GM10248 (cell line): ENCODE measurements around the gene TMOD4.
A peak's percentile ranks its signal among the peaks of the same experiment; 100 is the strongest.

Source experiments
- CTCF ChIA-PET: fragments of 300-600 bp; sonication (Branson Sonifier 250); formaldehyde crosslinking; extraction: SDS; loops from one replicate; lab custom pipeline; 2021; ENCODE audit warnings: antibody characterized with exemption; lab: Yijun Ruan, JAX
- POLR2A ChIA-PET: fragments of 350-650 bp; sonication (Branson Sonifier 250); formaldehyde crosslinking; extraction: SDS; loops from one replicate; lab custom pipeline; 2020; ENCODE audit warnings: antibody characterized with exemption; lab: Yijun Ruan, JAX
- DNase-seq: peaks from one replicate; pipeline ENCODE4 v3.0.0; 2012; ENCODE audit errors: extremely low spot score
- CTCF ChIP-seq: IDR thresholded peaks from 2 replicates; pipeline ENCODE4 v1.5.1; 2012; ENCODE audit warnings: mild to moderate bottlenecking, low read depth; ENCODE audit errors: extremely low read depth, missing control alignments, control extremely low read depth

The TMOD4 gene

DNA sequence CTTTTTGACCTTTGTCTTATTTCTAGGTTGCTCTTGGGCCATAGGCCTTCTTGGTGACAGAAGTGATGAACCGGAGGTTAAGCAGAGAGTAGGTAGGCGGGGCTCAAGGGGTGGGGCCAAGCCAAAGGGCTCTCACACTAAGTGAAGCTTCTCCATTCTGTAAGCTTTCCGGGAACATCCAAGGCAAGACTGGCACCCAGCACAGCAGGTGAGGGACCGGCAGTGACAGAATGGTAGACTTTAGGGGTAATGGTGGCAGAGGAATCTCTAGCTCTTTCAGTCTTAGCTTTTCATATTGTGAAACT is 19.3 kb downstream of the TMOD4 start, which contains the start of gene TNFAIP8L2:
Gene TNFAIP8L2 (plus strand): TSS at position 135 of the 305 bp plus-strand sequence. CDS start 2,049 bp downstream, outside the sequence.
- ChIA-PET POLR2A (interaction anchor here (0.6 to 0.7 kb wide), 2 partner anchors 9 to 819 kb away, joined by 3 read pairs; partner anchors contain the start of genes LYSMD1 and SCNM1), CTCF (interaction anchor here (0.6 to 9.9 kb wide), 39 partner anchors 9 to 183 kb away, joined by 3 to 218 read pairs (median 4); partner anchors contain the start of genes CDC42SE1, GABPB2, LYSMD1 and MLLT11)
- no peak for TF ChIP-seq CTCF
- peak; percentile 73 for DNase-seq

GRCh38 chr1:151147665-151148064 is 28.1 kb downstream of the TMOD4 start:
- TF ChIP-seq CTCF = no peak
- DNase-seq = no peak
- ChIA-PET POLR2A (no interaction called here), CTCF (interaction anchor here (3.3 to 7.5 kb wide), 2 partner anchors 8 to 13 kb away, joined by 11 to 56 read pairs; partner anchors contain the start of gene TNFAIP8L2)

GRCh38 chr1:151147132-151147503 is 28.7 kb downstream of the TMOD4 start:
- POLR2A ChIA-PET = no interaction called here
- CTCF ChIA-PET = interaction anchor here (3.3 to 7.5 kb wide), 2 partner anchors 9 to 12 kb away, joined by 11 to 56 read pairs; partner anchors contain the start of gene TNFAIP8L2
- no peak for DNase-seq
- no peak for TF ChIP-seq CTCF

DNA sequence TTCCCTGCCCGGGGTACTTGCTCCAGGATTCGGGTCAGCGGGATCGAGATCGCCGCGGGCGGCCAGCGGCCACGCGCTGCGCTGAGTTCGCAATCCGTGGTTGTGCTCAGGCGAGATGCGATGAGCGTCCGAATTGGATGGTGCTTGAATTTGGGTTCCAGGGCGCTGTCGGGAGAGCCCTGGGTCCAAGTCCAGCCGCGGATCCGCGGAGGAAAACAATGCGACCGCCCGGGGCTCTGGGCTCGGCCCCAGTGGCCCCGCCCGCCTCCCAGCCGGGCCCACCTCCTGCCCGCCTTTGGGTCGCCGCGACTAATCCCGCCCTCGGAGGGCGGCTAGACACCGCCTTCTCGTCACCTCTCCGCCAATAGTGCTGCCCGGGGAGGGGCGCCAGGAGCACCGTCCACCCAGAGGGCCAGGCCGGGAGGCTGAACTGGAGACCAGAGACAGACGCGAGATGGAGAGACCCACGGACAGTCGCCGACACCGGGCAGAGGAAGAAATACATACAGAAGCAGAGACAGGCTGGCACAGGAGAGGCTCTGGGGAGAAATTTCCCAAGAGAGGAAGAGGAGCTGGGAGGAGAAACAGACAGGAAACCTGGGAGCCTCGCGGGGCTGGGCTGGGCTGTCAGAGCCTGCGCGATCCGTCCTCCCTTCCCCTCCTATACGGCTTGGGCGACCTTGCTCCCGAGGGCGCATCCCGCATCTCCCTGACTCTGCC is 29.2 kb downstream of the TMOD4 start, which contains the start of gene SEMA6C:
Gene SEMA6C (minus strand): TSS at position 220 of the 720 bp plus-strand sequence. CDS start 4,010 bp downstream, outside the sequence.
- no peak for TF ChIP-seq CTCF
- CTCF ChIA-PET = interaction anchor here (3.3 to 7.5 kb wide), 3 partner anchors 9 to 46 kb away, joined by 11 to 56 read pairs (median 19); partner anchors contain the start of gene TNFAIP8L2
- POLR2A ChIA-PET = no interaction called here
- DNase-seq = peak; percentile 94

DNA sequence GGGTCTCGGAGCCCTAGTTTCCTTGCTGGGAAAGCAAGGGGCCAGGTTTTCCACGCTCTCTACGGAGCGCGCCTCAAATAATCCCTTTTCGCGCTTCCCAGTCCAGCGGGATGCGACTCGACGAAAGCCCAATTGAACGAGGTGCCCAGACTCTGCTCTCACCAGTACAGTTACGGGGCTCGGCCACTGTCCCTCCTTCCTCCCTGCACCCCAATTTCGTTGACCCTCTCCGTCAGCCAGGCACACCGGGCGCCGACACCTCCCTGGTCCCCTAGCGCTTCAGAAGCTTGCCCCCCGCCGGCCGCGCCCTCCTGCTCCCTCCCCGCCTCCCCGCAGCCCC is 29.7 kb downstream of the TMOD4 start:
- DNase-seq = no peak
- POLR2A ChIA-PET = no interaction called here
- CTCF ChIA-PET = interaction anchor here (4.3 to 7.5 kb wide), 2 partner anchors 10 to 46 kb away, joined by 19 to 56 read pairs; partner anchors contain the start of gene TNFAIP8L2
- no peak for TF ChIP-seq CTCF

GRCh38 chr1:151145304-151146071 is 30.3 kb downstream of the TMOD4 start:
- ChIA-PET POLR2A (interaction anchor here (0.5 to 0.9 kb wide), 2 partner anchors 102 to 293 kb away, joined by 3 to 4 read pairs; no protein-coding TSS in a partner anchor), CTCF (interaction anchor here (4.3 to 7.5 kb wide), 2 partner anchors 11 to 45 kb away, joined by 19 to 56 read pairs; partner anchors contain the start of gene TNFAIP8L2)
- no peak for TF ChIP-seq CTCF
- DNase-seq = no peak
